Smooth muscle cell (in vitro differentiated cells): ENCODE measurements around the gene IGFBP7. TPM values are rescaled to one million over a fixed set of nuclear protein-coding genes. Genes with fewer than 3 reads are reported as not detected.

Source experiments
- DNase-seq: peaks from one replicate; lab custom pipeline; 2025; ENCODE audit not compliant: unreplicated experiment; lab: John Stamatoyannopoulos, UW
- H2AFZ ChIP-seq: fragments of 200-600 bp; sonication (generic); 2 replicates; pipeline ENCODE4 v1.6.0; 2016; ENCODE audit warnings: antibody characterized with exemption, low read depth, mild to moderate bottlenecking
- H3F3A ChIP-seq: fragments of 200-600 bp; sonication (generic); 2 replicates; pipeline ENCODE4 v1.6.0; 2017; ENCODE audit warnings: antibody characterized with exemption, low read depth
- H3K27ac ChIP-seq: fragments of 200-600 bp; sonication (generic); 2 replicates; pipeline ENCODE4 v1.5.1; 2016; ENCODE audit warnings: low read depth, mild to moderate bottlenecking
- H3K27me3 ChIP-seq: fragments of 200-600 bp; sonication (generic); 2 replicates; pipeline ENCODE4 v1.6.1; 2016; ENCODE audit warnings: low read depth, mild to moderate bottlenecking
- H3K36me3 ChIP-seq: fragments of 200-600 bp; sonication (generic); 2 replicates; pipeline ENCODE4 v1.5.1; 2016; ENCODE audit warnings: low read depth
- H3K4me1 ChIP-seq: fragments of 200-600 bp; sonication (generic); 2 replicates; pipeline ENCODE4 v1.5.1; 2016; ENCODE audit warnings: low read depth
- H3K4me2 ChIP-seq: fragments of 200-600 bp; sonication (generic); 2 replicates; pipeline ENCODE4 v1.6.0; 2016; ENCODE audit warnings: mild to moderate bottlenecking
- H3K4me3 ChIP-seq: fragments of 200-600 bp; sonication (generic); 2 replicates; pipeline ENCODE4 v1.5.1; 2016; ENCODE audit warnings: mild to moderate bottlenecking
- H3K79me2 ChIP-seq: fragments of 200-600 bp; sonication (generic); 2 replicates; pipeline ENCODE4 v1.6.0; 2016; ENCODE audit warnings: low read depth, mild to moderate bottlenecking
- H3K9ac ChIP-seq: fragments of 200-600 bp; sonication (generic); 2 replicates; pipeline ENCODE4 v1.6.0; 2016; ENCODE audit warnings: low read depth
- H3K9me3 ChIP-seq: fragments of 200-600 bp; sonication (generic); replicated peaks from 2 replicates; pipeline ENCODE4 v1.5.1; 2016; ENCODE audit warnings: low read depth
- H4K20me1 ChIP-seq: fragments of 200-600 bp; sonication (generic); 2 replicates; pipeline ENCODE4 v1.6.0; 2016; ENCODE audit warnings: low read depth
- CTCF ChIP-seq: fragments of 200-600 bp; sonication (generic); IDR thresholded peaks from 2 replicates; pipeline ENCODE4 v1.5.1; 2017; ENCODE audit warnings: borderline replicate concordance, mild to moderate bottlenecking, antibody characterized with exemption; ENCODE audit not compliant: insufficient read depth, poor library complexity, severe bottlenecking
- WGBS: methylation state at CpG from one replicate; pipeline ENCODE4 v1.1.7; 2016; ENCODE audit warnings: low lambda C conversion rate; 5-methylcytosine and 5-hydroxymethylcytosine counted together
- polyA plus RNA-seq: library from polyadenylated mRNA; unstranded; fragments of >200 nt; fragmentation: Nextera tagmentation; extraction: Ambion mirVana; gene quantifications from 2 replicates; pipeline ENCODE4 v1.2.1, GENCODE V29; 2016
- total RNA-seq: library from RNA; depleted of rRNA; stranded (reverse); fragments of >200 nt; gene quantifications from 2 replicates; pipeline ENCODE4 v1.2.3, GENCODE V29; 2014

IGFBP7 gene
- total and polyA plus RNA-seq, 2 experiments from 2014 or later: 998 to 1,684 TPM

- H3K9me3 ChIP-seq: no peaks in the 10 kb centered on the region
- H3K79me2 ChIP-seq: peaks cover 3% of the 10 kb centered on the region
- H3K4me3 ChIP-seq: no peak overlapping the region
- peak overlapping the region; percentile 38 for H3K4me2 ChIP-seq
- peak overlapping the region; percentile 61 for H3K9ac ChIP-seq
- H3K27me3 ChIP-seq: no peaks in the 10 kb centered on the region
- no peaks in the 10 kb centered on the region for H4K20me1 ChIP-seq
- peaks cover 42% of the 10 kb centered on the region for H3F3A ChIP-seq
- H3K27ac ChIP-seq: peak overlapping the region; percentile 93
- 54% methylated on average over 5 of the region's 5 CpGs for WGBS
- no peak for DNase-seq
- no peaks in the 10 kb centered on the region for H3K4me1 ChIP-seq
- no peak overlapping the region for H2AFZ ChIP-seq
- H3K36me3 ChIP-seq: peaks cover 18% of the 10 kb centered on the region
- TF ChIP-seq CTCF: no peak
These were observed 89.6 kb downstream of the IGFBP7 start for GRCh38 chr4:57020467-57021101.

GRCh38 chr4:57018980-57019379 is 91.2 kb downstream of the IGFBP7 start:
- Histone ChIP-seq H3K4me3 (no peak overlapping the region), H4K20me1 (no peaks in the 10 kb centered on the region), H3F3A (peaks cover 35% of the 10 kb centered on the region), H2AFZ (no peak overlapping the region), H3K79me2 (peaks cover 3% of the 10 kb centered on the region), H3K4me2 (no peak overlapping the region), H3K36me3 (peaks cover 10% of the 10 kb centered on the region), H3K9ac (no peak overlapping the region), H3K27ac (peak overlapping the region; percentile 93), H3K9me3 (no peaks in the 10 kb centered on the region), H3K4me1 (no peaks in the 10 kb centered on the region), H3K27me3 (no peaks in the 10 kb centered on the region)
- DNase-seq: no peak
- TF ChIP-seq CTCF: peak; percentile 18

GRCh38 chr4:57013543-57014120 is 96.6 kb downstream of the IGFBP7 start:
- H3K27ac ChIP-seq: no peak overlapping the region
- DNase-seq: no peak
- H3K36me3 ChIP-seq: peaks cover 24% of the 10 kb centered on the region
- H2AFZ ChIP-seq: no peak overlapping the region
- H3K9ac ChIP-seq: no peak overlapping the region
- no peaks in the 10 kb centered on the region for H4K20me1 ChIP-seq
- no peak overlapping the region for H3K4me2 ChIP-seq
- H3K4me3 ChIP-seq: no peak overlapping the region
- H3K79me2 ChIP-seq: peaks cover 2% of the 10 kb centered on the region
- WGBS: 87% methylated on average over 4 of the region's 4 CpGs
- peaks cover 15% of the 10 kb centered on the region for H3F3A ChIP-seq
- H3K27me3 ChIP-seq: no peaks in the 10 kb centered on the region
- no peak for TF ChIP-seq CTCF
- no peaks in the 10 kb centered on the region for H3K9me3 ChIP-seq
- H3K4me1 ChIP-seq: no peaks in the 10 kb centered on the region

- no peak for DNase-seq
- H3K79me2 ChIP-seq: peaks cover 16% of the 10 kb centered on the region
- 89% methylated on average over 1 of the region's 1 CpG for WGBS
- no peak for TF ChIP-seq CTCF
- no peaks in the 10 kb centered on the region for H3K4me1 ChIP-seq
- H3K27me3 ChIP-seq: no peaks in the 10 kb centered on the region
- H3K9me3 ChIP-seq: no peaks in the 10 kb centered on the region
- H4K20me1 ChIP-seq: peaks cover 36% of the 10 kb centered on the region
- no peak overlapping the region for H3K9ac ChIP-seq
- H3K27ac ChIP-seq: no peak overlapping the region
- no peak overlapping the region for H2AFZ ChIP-seq
- H3K4me3 ChIP-seq: no peak overlapping the region
- H3K4me2 ChIP-seq: no peak overlapping the region
- no peaks in the 10 kb centered on the region for H3F3A ChIP-seq
- peaks cover 29% of the 10 kb centered on the region for H3K36me3 ChIP-seq
These were observed 110.4 kb downstream of the IGFBP7 start for GRCh38 chr4:56999751-57000150.
